Panc1 (cell line): ENCODE results near the gene ATM. TPM values are rescaled to one million over a fixed set of nuclear protein-coding genes. Genes with fewer than 3 reads are reported as not detected.

Experiments
- ATAC-seq: fragments of 200-7000 bp; cut with Tn5 transposase; 2 replicates; pipeline ENCODE4 v1.9.1; 2020; ENCODE audit warnings: mild to moderate bottlenecking, moderate library complexity
- BruUV-seq: library from RNA; stranded (reverse); fragments of 400-500 nt; replicated peaks from 2 replicates; lab custom pipeline; 2021; lab: Mats Ljungman, UMichigan
- CTCF ChIA-PET: fragments of 300-600 bp; sonication (Branson Sonifier 250); formaldehyde crosslinking; loops from one replicate; lab custom pipeline; 2022; ENCODE audit warnings: antibody characterized with exemption; lab: Charles Lee
- POLR2A ChIA-PET: fragments of 300-600 bp; sonication (Branson Sonifier 250); formaldehyde crosslinking; loops from one replicate; lab custom pipeline; 2022; ENCODE audit warnings: antibody characterized with exemption; lab: Charles Lee
- DNase-seq: peaks from one replicate; pipeline ENCODE4 v3.0.0-alpha.2; 2010; ENCODE audit warnings: low read depth, low spot score
- H3K27ac ChIP-seq: 2 replicates; pipeline ENCODE4 v1.5.1; 2011; ENCODE audit warnings: mild to moderate bottlenecking, low read length, inconsistent platforms
- H3K27me3 ChIP-seq: fragments of 200-500 bp; sonication (Bioruptor generic); 2 replicates; pipeline ENCODE4 v1.6.0; 2014; ENCODE audit warnings: low read length, inconsistent platforms; ENCODE audit not compliant: control insufficient read depth, insufficient read depth
- H3K36me3 ChIP-seq: fragments of 200-500 bp; sonication (Bioruptor generic); 2 replicates; pipeline ENCODE4 v1.5.1; 2014; ENCODE audit warnings: inconsistent platforms, mild to moderate bottlenecking, low read length, moderate library complexity; ENCODE audit not compliant: control insufficient read depth, insufficient read depth
- H3K4me1 ChIP-seq: 2 replicates; pipeline ENCODE4 v1.5.1; 2011; ENCODE audit warnings: inconsistent platforms, mild to moderate bottlenecking, low read length, moderate library complexity; ENCODE audit not compliant: control insufficient read depth, insufficient read depth
- H3K4me3 ChIP-seq, 2 experiments: 2 replicates each; pipeline ENCODE4 v1.5.1; 2011 to 2012; ENCODE audit warnings: low read depth in 2 of 2, low read length in 2 of 2, mild to moderate bottlenecking in 2 of 2, inconsistent platforms in 1 of 2, moderate library complexity in 1 of 2
- H3K9me3 ChIP-seq: fragments of 200-500 bp; sonication (Bioruptor generic); 2 replicates; pipeline ENCODE4 v1.5.1; 2014; ENCODE audit warnings: low read depth, mild to moderate bottlenecking, inconsistent platforms, low read length, moderate library complexity; ENCODE audit not compliant: control insufficient read depth, insufficient read depth
- POLR2AphosphoS5 ChIP-seq: IDR thresholded peaks from 2 replicates; pipeline ENCODE4 v1.6.1; 2012; ENCODE audit warnings: mild to moderate bottlenecking, low read depth, low read length, moderate library complexity
- SIN3A ChIP-seq: IDR thresholded peaks from 2 replicates; pipeline ENCODE4 v1.6.1; 2012; ENCODE audit warnings: low read depth, mild to moderate bottlenecking, low read length, moderate library complexity, borderline replicate concordance; ENCODE audit not compliant: insufficient read depth
- TCF7L2 ChIP-seq: IDR thresholded peaks from 2 replicates; pipeline ENCODE4 v1.6.1; 2011; ENCODE audit warnings: mild to moderate bottlenecking, low read depth, low read length, inconsistent platforms
- in situ Hi-C: cut with HindIII; loops from 2 replicates; pipeline ENCODE4 v1.10.0; 2016; ENCODE audit warnings: low sequenced_read_pairs, low pct_unique_long_range_greater_than_20kb
- intact Hi-C: fragments of 100-400 bp; cut with micrococcal nuclease; formaldehyde crosslinking; loops from one replicate; pipeline ENCODE4 v1.10.0; 2022; ENCODE audit not compliant: unreplicated experiment
- total RNA-seq: library from RNA; stranded (reverse); gene quantifications from one replicate; pipeline ENCODE4 v1.2.1, GENCODE V29; 2021; ENCODE audit not compliant: unreplicated experiment
- TF ChIP-seq, protein P1 (sequence below): fragments of 450-650 bp; IDR thresholded peaks from 2 replicates; pipeline ENCODE4 v1.5.1; 2017; ENCODE audit warnings: mild to moderate bottlenecking
- TF ChIP-seq, protein P2 (sequence below), 2 experiments: IDR thresholded peaks; 2 replicates each; pipeline ENCODE4 v1.6.1; 2011 to 2012; ENCODE audit warnings: low read depth in 2 of 2, control low read depth in 1 of 2, low read length in 1 of 2, mild to moderate bottlenecking in 1 of 2, moderate library complexity in 1 of 2; ENCODE audit not compliant: insufficient read depth in 1 of 2

ATM gene
- total RNA-seq, 1 experiment from 2014 or later: 95.6 TPM

DNA sequence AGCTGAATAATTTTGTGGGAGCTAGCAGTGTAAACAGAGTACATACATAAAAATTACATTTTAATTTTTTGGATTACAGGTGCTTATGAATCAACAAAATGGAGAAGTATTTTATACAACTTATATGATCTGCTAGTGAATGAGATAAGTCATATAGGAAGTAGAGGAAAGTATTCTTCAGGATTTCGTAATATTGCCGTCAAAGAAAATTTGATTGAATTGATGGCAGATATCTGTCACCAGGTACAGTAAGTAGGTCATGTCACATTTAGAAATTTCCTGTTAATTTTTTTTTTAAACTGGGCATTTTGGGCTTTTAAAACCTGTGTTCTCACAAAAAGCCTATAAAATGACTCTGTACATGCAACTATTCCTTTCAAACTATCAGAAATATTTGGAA is 24.0 kb downstream of the ATM start:
- Histone ChIP-seq H3K36me3 (peaks cover 37% of the 10 kb centered on the region), H3K4me1 (no peaks in the 10 kb centered on the region), H3K4me3 (no peak overlapping the region), H3K9me3 (no peaks in the 10 kb centered on the region), H3K27ac (no peak overlapping the region), H3K27me3 (no peaks in the 10 kb centered on the region)
- in situ Hi-C loops (no loop called here), intact Hi-C loops (no loop called here)
- TF ChIP-seq POLR2AphosphoS5 (no peak), SIN3A (no peak), TCF7L2 (no peak)
- TF ChIP-seq, protein P1, sequence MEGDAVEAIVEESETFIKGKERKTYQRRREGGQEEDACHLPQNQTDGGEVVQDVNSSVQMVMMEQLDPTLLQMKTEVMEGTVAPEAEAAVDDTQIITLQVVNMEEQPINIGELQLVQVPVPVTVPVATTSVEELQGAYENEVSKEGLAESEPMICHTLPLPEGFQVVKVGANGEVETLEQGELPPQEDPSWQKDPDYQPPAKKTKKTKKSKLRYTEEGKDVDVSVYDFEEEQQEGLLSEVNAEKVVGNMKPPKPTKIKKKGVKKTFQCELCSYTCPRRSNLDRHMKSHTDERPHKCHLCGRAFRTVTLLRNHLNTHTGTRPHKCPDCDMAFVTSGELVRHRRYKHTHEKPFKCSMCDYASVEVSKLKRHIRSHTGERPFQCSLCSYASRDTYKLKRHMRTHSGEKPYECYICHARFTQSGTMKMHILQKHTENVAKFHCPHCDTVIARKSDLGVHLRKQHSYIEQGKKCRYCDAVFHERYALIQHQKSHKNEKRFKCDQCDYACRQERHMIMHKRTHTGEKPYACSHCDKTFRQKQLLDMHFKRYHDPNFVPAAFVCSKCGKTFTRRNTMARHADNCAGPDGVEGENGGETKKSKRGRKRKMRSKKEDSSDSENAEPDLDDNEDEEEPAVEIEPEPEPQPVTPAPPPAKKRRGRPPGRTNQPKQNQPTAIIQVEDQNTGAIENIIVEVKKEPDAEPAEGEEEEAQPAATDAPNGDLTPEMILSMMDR: no peak
- TF ChIP-seq, protein P2, sequence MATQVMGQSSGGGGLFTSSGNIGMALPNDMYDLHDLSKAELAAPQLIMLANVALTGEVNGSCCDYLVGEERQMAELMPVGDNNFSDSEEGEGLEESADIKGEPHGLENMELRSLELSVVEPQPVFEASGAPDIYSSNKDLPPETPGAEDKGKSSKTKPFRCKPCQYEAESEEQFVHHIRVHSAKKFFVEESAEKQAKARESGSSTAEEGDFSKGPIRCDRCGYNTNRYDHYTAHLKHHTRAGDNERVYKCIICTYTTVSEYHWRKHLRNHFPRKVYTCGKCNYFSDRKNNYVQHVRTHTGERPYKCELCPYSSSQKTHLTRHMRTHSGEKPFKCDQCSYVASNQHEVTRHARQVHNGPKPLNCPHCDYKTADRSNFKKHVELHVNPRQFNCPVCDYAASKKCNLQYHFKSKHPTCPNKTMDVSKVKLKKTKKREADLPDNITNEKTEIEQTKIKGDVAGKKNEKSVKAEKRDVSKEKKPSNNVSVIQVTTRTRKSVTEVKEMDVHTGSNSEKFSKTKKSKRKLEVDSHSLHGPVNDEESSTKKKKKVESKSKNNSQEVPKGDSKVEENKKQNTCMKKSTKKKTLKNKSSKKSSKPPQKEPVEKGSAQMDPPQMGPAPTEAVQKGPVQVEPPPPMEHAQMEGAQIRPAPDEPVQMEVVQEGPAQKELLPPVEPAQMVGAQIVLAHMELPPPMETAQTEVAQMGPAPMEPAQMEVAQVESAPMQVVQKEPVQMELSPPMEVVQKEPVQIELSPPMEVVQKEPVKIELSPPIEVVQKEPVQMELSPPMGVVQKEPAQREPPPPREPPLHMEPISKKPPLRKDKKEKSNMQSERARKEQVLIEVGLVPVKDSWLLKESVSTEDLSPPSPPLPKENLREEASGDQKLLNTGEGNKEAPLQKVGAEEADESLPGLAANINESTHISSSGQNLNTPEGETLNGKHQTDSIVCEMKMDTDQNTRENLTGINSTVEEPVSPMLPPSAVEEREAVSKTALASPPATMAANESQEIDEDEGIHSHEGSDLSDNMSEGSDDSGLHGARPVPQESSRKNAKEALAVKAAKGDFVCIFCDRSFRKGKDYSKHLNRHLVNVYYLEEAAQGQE (IDR thresholded peaks at IDR 0.05; ENCODE audit: insufficient read depth in 1 of 2, low read depth in 2 of 2, low read length in 1 of 2): no peak
- no peak for ATAC-seq
- no peak for DNase-seq
- ChIA-PET POLR2A (no interaction called here), CTCF (no interaction called here)
- BruUV-seq: no TSS peak

DNA sequence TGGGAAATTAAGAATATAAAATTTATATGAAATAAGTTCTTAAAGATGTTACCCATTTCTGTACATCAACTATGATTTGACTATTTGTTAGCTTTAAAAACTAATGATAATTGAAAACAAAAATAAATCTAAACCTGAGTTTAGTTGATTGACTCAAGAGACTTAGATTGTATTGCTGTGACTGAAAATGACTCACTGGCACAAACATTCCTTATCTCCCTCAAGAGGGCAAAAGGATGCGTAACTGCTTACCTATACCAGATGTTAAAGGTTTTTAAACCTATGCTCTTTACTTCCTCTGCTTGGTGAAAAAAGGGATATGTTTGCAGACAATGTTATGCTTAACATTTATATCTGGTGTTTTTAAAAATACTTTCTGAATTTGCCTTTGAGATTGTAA is 30.3 kb downstream of the ATM start:
- POLR2A ChIA-PET: no interaction called here
- Histone ChIP-seq H3K9me3 (no peaks in the 10 kb centered on the region), H3K27ac (no peak overlapping the region), H3K36me3 (peaks cover 54% of the 10 kb centered on the region), H3K27me3 (no peaks in the 10 kb centered on the region), H3K4me3 (no peak overlapping the region), H3K4me1 (no peaks in the 10 kb centered on the region)
- TF ChIP-seq, protein P2 (IDR thresholded peaks at IDR 0.05; ENCODE audit: insufficient read depth in 1 of 2, low read depth in 2 of 2, low read length in 1 of 2): no peak
- TF ChIP-seq SIN3A: no peak
- no peak for TF ChIP-seq TCF7L2
- TF ChIP-seq, protein P1: no peak
- TF ChIP-seq POLR2AphosphoS5: no peak
- in situ Hi-C loops (no loop called here), intact Hi-C loops (no loop called here)
- DNase-seq (no peak), ATAC-seq (no peak)
- BruUV-seq: no TSS peak
- CTCF ChIA-PET: no interaction called here
